Fibroblast of pulmonary artery (primary cell): ENCODE data around the gene PDGFRB.
"Not testable (repeated sequence)": the region's sequence is repeated elsewhere in the genome, so short reads cannot be mapped to it uniquely, and the experiment has no call there.

ENCODE experiments used
- DNase-seq: peaks from one replicate; pipeline ENCODE4 v3.0.0-alpha.2; 2010; ENCODE audit warnings: low read depth
- H3K4me3 ChIP-seq: replicated peaks from 2 replicates; pipeline ENCODE4 v1.5.1; 2011; ENCODE audit warnings: low read depth, mild to moderate bottlenecking, control low read depth, low read length, moderate library complexity
- CTCF ChIP-seq: IDR thresholded peaks from 2 replicates; pipeline ENCODE4 v1.5.1; 2011; ENCODE audit warnings: mild to moderate bottlenecking, control low read depth, low read length, inconsistent platforms; ENCODE audit errors: missing control alignments

The PDGFRB gene

GRCh38 chr5:150085191-150085912 is 70.3 kb downstream of the PDGFRB start:
- DNase-seq, result no peak
- TF ChIP-seq CTCF, result no peak
- no peak overlapping the region for H3K4me3 ChIP-seq

DNA sequence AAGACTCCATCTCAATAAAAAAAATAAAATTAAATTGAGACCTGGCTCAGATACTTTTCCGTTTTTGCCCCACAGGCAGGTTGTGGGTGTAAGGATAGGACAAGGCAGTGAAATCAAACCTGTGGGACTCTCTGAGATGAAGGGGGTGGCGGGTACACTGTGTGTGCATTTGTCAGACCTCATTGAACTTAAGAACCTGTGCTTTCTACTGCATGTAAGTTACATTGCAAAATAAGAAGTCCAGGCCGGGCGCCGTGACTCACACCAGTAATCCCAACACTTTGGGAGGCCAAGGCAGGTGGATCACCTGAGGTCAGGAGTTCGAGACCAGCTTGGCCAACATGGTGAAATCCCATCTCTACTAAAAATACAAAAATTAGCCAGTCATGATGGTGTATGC is 70.9 kb downstream of the PDGFRB start:
- not testable (repeated sequence) for DNase-seq, H3K4me3 ChIP-seq

DNA sequence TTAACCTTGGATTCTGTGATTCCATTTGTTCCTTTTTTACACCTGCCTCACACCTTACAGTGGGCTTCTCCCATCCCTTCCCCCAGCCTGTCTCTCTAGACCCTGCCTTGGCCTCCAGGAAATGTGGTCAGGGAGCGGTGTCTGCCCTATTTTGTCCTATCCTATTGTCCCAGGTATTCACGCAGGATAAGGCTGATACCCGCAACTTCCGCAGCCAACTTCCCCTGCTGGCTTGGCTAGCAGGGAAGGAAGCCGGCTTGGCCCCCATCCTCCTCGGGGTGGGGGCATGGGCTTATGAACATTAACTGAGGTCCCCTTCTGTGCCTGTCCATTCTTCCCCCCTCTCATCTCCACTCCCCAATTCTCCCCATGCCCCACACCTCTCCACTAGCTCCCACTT is 72.8 kb downstream of the PDGFRB start:
- no peak for DNase-seq
- no peak overlapping the region for H3K4me3 ChIP-seq
- TF ChIP-seq CTCF, result no peak

GRCh38 chr5:150082374-150082773 is 73.3 kb downstream of the PDGFRB start:
- no peak for DNase-seq
- no peak overlapping the region for H3K4me3 ChIP-seq
- TF ChIP-seq CTCF, result no peak

DNA sequence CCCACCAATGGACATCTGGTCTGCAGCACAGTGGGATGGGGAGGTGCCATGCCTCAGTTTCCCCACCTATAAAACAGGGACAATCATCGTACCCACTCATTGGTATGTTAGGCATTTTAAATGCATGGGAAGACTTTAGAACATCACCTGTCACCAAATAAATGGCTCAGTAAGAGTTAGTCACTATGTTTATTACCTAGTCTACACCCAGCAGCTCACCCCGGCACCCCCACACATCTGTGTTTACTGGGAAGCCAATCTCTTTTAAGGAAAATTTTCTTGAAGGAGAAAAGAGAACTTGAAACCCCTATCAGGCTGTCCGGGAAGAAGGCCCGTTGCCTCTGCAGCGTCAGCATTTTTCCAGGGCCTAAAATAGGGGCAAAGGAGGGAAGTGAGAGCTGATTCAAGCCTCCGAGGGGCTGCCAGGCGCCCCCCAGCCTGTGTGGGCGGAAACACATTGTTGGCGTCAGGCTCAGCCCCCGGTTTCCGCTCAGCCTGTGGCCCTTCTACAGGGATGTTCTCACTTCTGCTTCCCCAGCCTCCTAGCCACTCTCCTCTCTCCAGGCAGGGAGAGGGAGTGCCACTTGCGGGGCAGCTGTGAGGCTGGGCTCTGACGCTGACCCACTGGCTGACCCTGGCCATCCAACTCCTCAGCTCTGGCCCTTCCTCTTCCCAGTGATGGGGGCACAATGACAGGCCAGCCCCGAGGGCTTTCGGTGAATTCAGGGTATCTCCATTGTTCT is 73.9 kb downstream of the PDGFRB start:
- no peak overlapping the region for H3K4me3 ChIP-seq
- DNase-seq, result peak; percentile 52
- no peak for TF ChIP-seq CTCF

DNA sequence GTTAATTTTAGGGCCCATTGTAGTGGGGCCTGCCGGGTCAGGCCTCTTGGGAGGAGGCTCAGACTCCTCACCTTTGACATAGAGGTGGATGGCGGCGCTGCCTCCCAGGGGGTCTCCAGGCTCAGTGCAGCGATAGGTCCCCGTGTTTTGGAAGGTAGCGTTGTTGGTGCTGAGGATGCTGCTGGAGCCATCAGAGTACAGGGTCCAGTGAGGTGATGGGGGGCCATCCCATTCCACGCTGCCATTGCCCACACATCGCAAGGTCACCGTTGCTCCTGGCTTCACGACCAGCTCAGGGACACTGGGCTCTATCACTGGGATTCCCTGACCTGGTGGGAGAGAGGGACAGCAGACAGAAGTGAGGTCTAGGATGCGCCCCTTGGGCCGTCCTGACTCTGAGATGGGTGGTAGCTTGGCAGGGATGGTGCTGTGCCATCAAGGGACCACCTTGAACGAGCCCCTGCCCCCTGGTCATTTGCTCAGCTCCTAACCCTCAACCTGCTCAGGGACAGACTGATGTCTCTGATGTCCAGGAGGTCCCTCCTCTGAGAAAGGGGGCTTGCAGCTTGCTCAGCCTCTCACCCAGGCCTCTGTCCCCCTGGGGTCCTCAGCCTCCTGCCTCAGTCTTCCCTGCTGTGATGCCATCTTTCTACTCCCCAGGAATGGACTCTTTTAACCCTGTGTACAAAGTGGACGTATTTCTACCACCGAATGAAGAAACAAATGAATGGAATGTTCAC is 74.8 kb downstream of the PDGFRB start:
- no peak overlapping the region for H3K4me3 ChIP-seq
- TF ChIP-seq CTCF, result no peak
- no peak for DNase-seq

DNA sequence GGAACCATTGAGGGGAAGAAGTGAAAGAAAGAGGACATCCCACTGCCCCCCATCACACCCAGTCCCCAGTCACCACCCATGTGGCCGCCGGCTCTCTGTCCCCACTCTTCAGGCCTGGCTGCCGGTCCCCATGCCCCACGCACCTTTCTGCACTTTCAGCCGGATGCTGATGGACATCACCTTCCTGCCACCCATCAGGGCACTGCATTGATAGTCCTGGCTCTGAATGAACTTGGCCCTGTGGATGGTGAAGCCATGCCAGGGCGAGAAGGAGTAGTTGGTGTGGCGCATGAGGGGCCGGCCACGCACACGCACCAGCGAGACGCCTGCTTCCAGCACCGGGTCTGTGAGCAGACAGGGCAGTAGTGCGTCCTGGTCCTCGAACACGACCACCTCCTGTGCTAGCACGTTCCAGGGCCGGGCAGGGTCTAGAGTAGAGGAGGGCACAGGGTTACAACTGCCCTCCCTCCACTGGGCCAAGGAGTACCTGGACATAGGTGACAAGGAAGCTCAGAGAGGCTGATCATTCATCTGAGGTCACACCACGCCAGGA is 75.7 kb downstream of the PDGFRB start:
- TF ChIP-seq CTCF, result no peak
- H3K4me3 ChIP-seq, result no peak overlapping the region
- DNase-seq, result no peak
